ENCODE measurements around the gene NIPAL1. TPM values are rescaled to one million over a fixed set of nuclear protein-coding genes. Genes with fewer than 3 reads are reported as not detected.
"Not testable (repeated sequence)": the region's sequence is repeated elsewhere in the genome, so short reads cannot be mapped to it uniquely, and the experiment has no call there.

The NIPAL1 gene
- total RNA-seq, 4 donors from 2014 or later = 40.2 to 65.8 (median 60.0) TPM

GRCh38 chr4:47990145-47990544, 26.4 kb upstream of the NIPAL1 start:
- no peak for DNase-seq (ENCODE audit: low spot score in 2 of 2)
- H3K4me3 ChIP-seq (ENCODE audit: low read depth, poor library complexity, severe bottlenecking) = no peak overlapping the region
- TF ChIP-seq, protein P1, sequence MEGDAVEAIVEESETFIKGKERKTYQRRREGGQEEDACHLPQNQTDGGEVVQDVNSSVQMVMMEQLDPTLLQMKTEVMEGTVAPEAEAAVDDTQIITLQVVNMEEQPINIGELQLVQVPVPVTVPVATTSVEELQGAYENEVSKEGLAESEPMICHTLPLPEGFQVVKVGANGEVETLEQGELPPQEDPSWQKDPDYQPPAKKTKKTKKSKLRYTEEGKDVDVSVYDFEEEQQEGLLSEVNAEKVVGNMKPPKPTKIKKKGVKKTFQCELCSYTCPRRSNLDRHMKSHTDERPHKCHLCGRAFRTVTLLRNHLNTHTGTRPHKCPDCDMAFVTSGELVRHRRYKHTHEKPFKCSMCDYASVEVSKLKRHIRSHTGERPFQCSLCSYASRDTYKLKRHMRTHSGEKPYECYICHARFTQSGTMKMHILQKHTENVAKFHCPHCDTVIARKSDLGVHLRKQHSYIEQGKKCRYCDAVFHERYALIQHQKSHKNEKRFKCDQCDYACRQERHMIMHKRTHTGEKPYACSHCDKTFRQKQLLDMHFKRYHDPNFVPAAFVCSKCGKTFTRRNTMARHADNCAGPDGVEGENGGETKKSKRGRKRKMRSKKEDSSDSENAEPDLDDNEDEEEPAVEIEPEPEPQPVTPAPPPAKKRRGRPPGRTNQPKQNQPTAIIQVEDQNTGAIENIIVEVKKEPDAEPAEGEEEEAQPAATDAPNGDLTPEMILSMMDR (IDR thresholded peaks at IDR 0.05) = no peak
- no peak for TF ChIP-seq POLR2A (IDR thresholded peaks at IDR 0.05)
- intact Hi-C loops (cut with DNase I; ENCODE audit: low total_unique reads) = no loop called here
- WGBS, 2 donors = 83 to 89% methylated on average over 5 of the region's 5 CpGs

DNA sequence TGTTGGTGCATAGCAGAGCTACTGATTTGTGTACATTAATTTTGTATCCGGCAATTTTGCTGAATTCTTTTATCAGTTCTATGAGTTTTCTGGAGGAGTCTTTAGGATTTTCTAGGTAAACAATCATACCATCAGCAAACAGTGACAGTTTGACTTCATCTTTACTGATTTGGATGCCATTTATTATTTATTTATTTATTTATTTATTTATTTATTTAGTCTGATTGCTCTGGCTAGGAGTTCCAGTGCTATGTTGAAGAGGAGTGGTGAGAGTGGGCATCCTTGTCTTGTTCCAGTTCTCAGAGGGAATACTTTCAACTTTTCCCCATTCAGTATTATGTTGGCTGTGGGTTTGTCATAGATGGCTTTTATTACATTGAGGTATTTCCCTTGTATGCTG, 24.1 kb upstream of the NIPAL1 start:
- 94 to 98% methylated on average over 1 of the region's 1 CpG for WGBS, 2 donors
- intact Hi-C loops (cut with DNase I; ENCODE audit: low total_unique reads) = not testable (repeated sequence)

GRCh38 chr4:47996021-47996420, 20.6 kb upstream of the NIPAL1 start:
- no peak for TF ChIP-seq POLR2A (IDR thresholded peaks at IDR 0.05)
- TF ChIP-seq, protein P1 (IDR thresholded peaks at IDR 0.05) = no peak
- DNase-seq (ENCODE audit: low spot score in 2 of 2) = no peak
- H3K4me3 ChIP-seq (ENCODE audit: low read depth, poor library complexity, severe bottlenecking) = no peak overlapping the region
- intact Hi-C loops (cut with DNase I; ENCODE audit: low total_unique reads) = no loop called here
- 86 to 93% methylated on average over 1 of the region's 1 CpG for WGBS, 2 donors

More for the DNA sequence above, 24.1 kb upstream of the NIPAL1 start:
- not testable (repeated sequence) for H3K4me3 ChIP-seq (ENCODE audit: low read depth, poor library complexity, severe bottlenecking); DNase-seq (ENCODE audit: low spot score in 2 of 2)

DNA sequence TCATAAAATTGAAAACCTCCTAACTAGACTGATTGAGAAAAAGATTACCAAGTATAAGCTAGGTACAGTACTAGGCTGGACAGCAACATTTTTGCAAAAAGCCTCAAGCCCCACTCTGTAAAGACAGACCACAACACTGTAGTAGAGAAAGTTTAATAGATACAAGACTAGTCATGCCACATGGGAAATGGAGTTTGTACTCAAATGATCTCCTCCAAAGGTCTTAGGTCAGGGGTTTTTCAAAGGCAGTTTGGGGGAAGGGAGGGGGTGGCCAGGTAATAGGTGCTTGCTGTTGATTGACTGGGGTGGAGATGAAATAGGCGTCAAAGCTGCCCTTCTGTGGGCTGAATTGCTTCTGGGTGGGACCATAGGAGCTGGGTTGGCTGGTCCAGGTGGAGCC, 14.3 kb upstream of the NIPAL1 start:
- intact Hi-C loops (cut with DNase I; ENCODE audit: low total_unique reads) = no loop called here
- 82 to 96% methylated on average over 1 of the region's 1 CpG for WGBS, 2 donors
- TF ChIP-seq POLR2A (IDR thresholded peaks at IDR 0.05) = no peak
- TF ChIP-seq, protein P1 (IDR thresholded peaks at IDR 0.05) = no peak
- H3K4me3 ChIP-seq (ENCODE audit: low read depth, poor library complexity, severe bottlenecking) = no peak overlapping the region
- DNase-seq (ENCODE audit: low spot score in 2 of 2) = no peak

DNA sequence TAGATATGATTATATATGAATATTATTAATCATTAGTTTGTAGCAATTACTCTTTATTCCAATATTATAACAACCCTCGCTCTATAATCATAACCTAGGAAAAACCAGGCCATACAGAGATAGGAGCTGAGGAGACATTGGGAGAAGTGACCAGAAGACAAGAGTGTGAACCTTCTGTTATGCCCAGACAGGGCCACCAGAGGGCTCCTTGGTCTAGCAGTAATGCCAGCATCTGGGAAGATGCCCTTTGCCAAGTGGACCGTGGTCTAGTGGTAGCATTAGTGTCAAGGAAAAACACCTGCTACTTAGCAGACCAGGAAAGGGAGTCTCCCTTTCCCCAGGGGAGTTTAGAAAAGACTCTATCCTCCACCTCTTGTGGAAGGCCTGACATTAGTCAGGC, 13.0 kb upstream of the NIPAL1 start:
- intact Hi-C loops (cut with DNase I; ENCODE audit: low total_unique reads); H3K4me3 ChIP-seq (ENCODE audit: low read depth, poor library complexity, severe bottlenecking); DNase-seq (ENCODE audit: low spot score in 2 of 2): not testable (repeated sequence)
- WGBS, 2 donors = 65 to 75% methylated on average over 2 of the region's 2 CpGs

DNA sequence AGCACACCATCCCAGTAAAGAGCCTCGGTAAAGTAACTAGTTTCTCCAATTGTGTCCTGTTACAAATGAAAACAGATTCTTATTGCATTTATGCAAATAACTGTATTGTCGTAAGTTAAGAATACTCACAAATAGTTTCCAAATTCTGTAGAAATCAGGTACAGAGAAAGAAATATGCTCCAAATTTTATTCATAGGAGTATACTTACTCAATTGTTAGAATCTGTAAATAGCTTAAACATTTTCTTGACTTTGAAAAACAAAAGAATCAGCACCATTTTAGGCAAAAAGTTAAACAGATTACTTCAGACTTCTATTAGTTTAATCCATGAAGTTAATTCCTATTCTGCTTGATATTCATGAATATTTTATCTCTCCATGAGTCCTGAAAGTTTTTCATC, 10.8 kb upstream of the NIPAL1 start:
- TF ChIP-seq, protein P1 (IDR thresholded peaks at IDR 0.05) = no peak
- TF ChIP-seq POLR2A (IDR thresholded peaks at IDR 0.05) = no peak
- intact Hi-C loops (cut with DNase I; ENCODE audit: low total_unique reads) = no loop called here
- WGBS, 2 donors = 98% methylated on average over 2 of the region's 2 CpGs

DNA sequence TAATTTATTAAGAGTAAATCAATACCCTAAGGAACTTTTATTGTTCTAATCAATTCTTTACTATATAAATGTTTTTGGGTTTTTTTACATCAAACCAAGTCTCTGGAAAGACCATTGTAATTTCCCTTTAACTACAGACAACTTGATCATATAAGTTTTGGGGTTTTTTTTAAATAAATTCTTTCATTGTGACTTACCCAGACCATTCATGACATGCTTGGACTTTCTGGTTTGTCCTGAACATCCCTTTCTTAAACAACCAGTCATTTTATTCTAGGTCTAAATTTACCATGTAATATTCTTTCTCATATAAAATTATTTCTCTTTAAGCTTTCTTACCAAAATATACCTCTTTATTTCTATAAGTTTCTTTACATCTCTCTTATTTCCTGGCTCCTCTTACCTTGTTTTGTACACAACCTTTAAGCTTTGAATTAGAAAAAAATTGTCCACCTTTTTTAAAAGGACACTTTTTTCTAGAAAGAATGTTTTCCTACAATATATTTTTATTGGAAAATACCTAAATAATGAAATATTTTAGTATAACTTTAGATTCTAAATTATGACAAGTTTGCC, 8.5 kb upstream of the NIPAL1 start:
- TF ChIP-seq POLR2A (IDR thresholded peaks at IDR 0.05) = no peak
- TF ChIP-seq, protein P1 (IDR thresholded peaks at IDR 0.05) = no peak

More for the DNA sequence above, 10.8 kb upstream of the NIPAL1 start:
- no peak overlapping the region for H3K4me3 ChIP-seq (ENCODE audit: low read depth, poor library complexity, severe bottlenecking)
- no peak for DNase-seq (ENCODE audit: low spot score in 2 of 2)

GRCh38 chr4:48010906-48011305, 5.7 kb upstream of the NIPAL1 start:
- intact Hi-C loops (cut with DNase I; ENCODE audit: low total_unique reads) = loop anchor here (10.0 kb wide), 1 partner anchor 74 kb away; no protein-coding TSS in a partner anchor
- not testable (repeated sequence) for DNase-seq (ENCODE audit: low spot score in 2 of 2); H3K4me3 ChIP-seq (ENCODE audit: low read depth, poor library complexity, severe bottlenecking)
- WGBS, 2 donors = 72 to 96% methylated on average over 6 of the region's 6 CpGs

More for the DNA sequence above, 8.5 kb upstream of the NIPAL1 start:
- H3K4me3 ChIP-seq (ENCODE audit: low read depth, poor library complexity, severe bottlenecking) = no peak overlapping the region
- no peak for DNase-seq (ENCODE audit: low spot score in 2 of 2)
- intact Hi-C loops (cut with DNase I; ENCODE audit: low total_unique reads) = no loop called here

Data from lower leg skin (tissue), 4 donors.